K562 (cell line): Measurements from ENCODE around the gene GRID2IP. TPM values are rescaled to one million over a fixed set of nuclear protein-coding genes. Genes with fewer than 3 reads are reported as not detected.

Experiments used
- ATAC-seq: fragments of 200-7000 bp; cut with Tn5 transposase; 3 replicates; pipeline ENCODE4 v1.9.1; 2020; ENCODE audit warnings: moderate library complexity
- BruUV-seq: library from RNA; stranded (reverse); fragments of 400-500 nt; replicated peaks from 2 replicates; lab custom pipeline; 2021; lab: Mats Ljungman, UMichigan
- CTCF ChIA-PET: fragments of 300-600 bp; formaldehyde crosslinking; extraction: SDS; loops from one replicate; lab custom pipeline; 2021; ENCODE audit warnings: low intra/inter-chr PET ratio; lab: Yijun Ruan, JAX
- POLR2A ChIA-PET: fragments of 300-600, 350-650 bp; sonication (Branson Sonifier 250); formaldehyde crosslinking; extraction: SDS; loops from one replicate; lab custom pipeline; 2021; ENCODE audit warnings: antibody characterized with exemption, inconsistent platforms; lab: Yijun Ruan, JAX
- DNase-seq, 4 experiments: peaks; one replicate each; pipeline versions ENCODE4 v3.0.0 to v3.0.0-alpha.2; 2011 to 2018; ENCODE audit warnings: low spot score in 3 of 4, mixed read lengths in 3 of 4; ENCODE audit errors: extremely low read depth in 1 of 4
- FAIRE-seq: peaks from 2 replicates; lab custom pipeline; 2011; peaks lifted over from hg19 to GRCh38; lab: Jason Lieb, UNC
- H2AFZ ChIP-seq: 2 replicates; pipeline ENCODE4 v1.6.0; 2011; ENCODE audit warnings: low read depth, low read length, control low read depth, inconsistent platforms
- H3K27ac ChIP-seq: fragments of 200-600 bp; 3 replicates; pipeline ENCODE4 v1.8.0; 2011; ENCODE audit warnings: low read depth, mild to moderate bottlenecking, control low read depth, inconsistent platforms, low read length, moderate library complexity, mixed read lengths; ENCODE audit errors: extremely low read depth
- H3K27me3 ChIP-seq, 2 experiments: fragments of 300-600 bp in 1 of 2; 2 replicates in 1 of 2; 3 replicates in 1 of 2; pipeline versions ENCODE4 v1.6.0 to v1.8.0; 2011; ENCODE audit warnings: inconsistent platforms in 2 of 2, low read length in 2 of 2, mild to moderate bottlenecking in 1 of 2, mixed read lengths in 1 of 2, moderate library complexity in 1 of 2; ENCODE audit not compliant: control insufficient read depth in 2 of 2, insufficient read depth in 2 of 2
- H3K36me3 ChIP-seq: fragments of 300-600 bp; 3 replicates; pipeline ENCODE4 v1.8.0; 2011; ENCODE audit warnings: mild to moderate bottlenecking, low read length, inconsistent platforms; ENCODE audit not compliant: control insufficient read depth, insufficient read depth
- H3K4me1 ChIP-seq, 2 experiments: fragments of 200-600 bp in 1 of 2; replicated peaks in 1 of 2; 2 replicates in 1 of 2; 3 replicates in 1 of 2; pipeline versions ENCODE4 v1.5.1 to v1.8.0; 2011; ENCODE audit warnings: inconsistent platforms in 2 of 2, low read length in 2 of 2, mild to moderate bottlenecking in 1 of 2, mixed read lengths in 1 of 2, moderate library complexity in 1 of 2; ENCODE audit not compliant: control insufficient read depth in 2 of 2, insufficient read depth in 2 of 2
- H3K4me2 ChIP-seq: 2 replicates; pipeline ENCODE4 v1.6.1; 2011; ENCODE audit warnings: low read length, control low read depth, inconsistent platforms, mixed read lengths; ENCODE audit not compliant: insufficient read depth
- H3K4me3 ChIP-seq: fragments of 200-600 bp; sonication (generic), shearing (Covaris generic); 2 replicates; pipeline ENCODE4 v1.5.1; 2016; ENCODE audit warnings: control low read depth, inconsistent platforms
- H3K79me2 ChIP-seq: fragments of 200-600 bp; 3 replicates; pipeline ENCODE4 v1.8.0; 2011; ENCODE audit warnings: low read length, inconsistent platforms; ENCODE audit not compliant: control insufficient read depth, insufficient read depth
- H3K9ac ChIP-seq, 2 experiments: 2 replicates each; pipeline versions ENCODE4 v1.6.0 to v1.6.1; 2011; ENCODE audit warnings: low read depth in 2 of 2, low read length in 2 of 2, control low read depth in 1 of 2, inconsistent platforms in 1 of 2, mild to moderate bottlenecking in 1 of 2, mixed read lengths in 1 of 2; ENCODE audit not compliant: insufficient read depth in 1 of 2
- H3K9me1 ChIP-seq: one replicate; pipeline ENCODE4 v1.6.0; 2011; ENCODE audit warnings: inconsistent platforms, mild to moderate bottlenecking, low read length, moderate library complexity; ENCODE audit not compliant: control insufficient read depth, insufficient read depth
- H3K9me3 ChIP-seq: replicated peaks from 2 replicates; pipeline ENCODE4 v1.5.1; 2011; ENCODE audit warnings: low read depth, low read length, inconsistent platforms; ENCODE audit not compliant: control insufficient read depth, insufficient read depth
- H4K20me1 ChIP-seq: replicated peaks from 2 replicates; pipeline ENCODE4 v1.6.1; 2011; ENCODE audit warnings: low read length, inconsistent platforms, mixed read lengths; ENCODE audit not compliant: control insufficient read depth, insufficient read depth
- SUPT5H ChIP-seq: fragments of 450-650 bp; IDR thresholded peaks from 2 replicates; pipeline ENCODE4 v1.6.1; 2016
- WGBS: fragments of 100-300 bp; shearing (Covaris generic); methylation state at CpG from one replicate; pipeline ENCODE4 v1.1.6; 2016; ENCODE audit warnings: low coverage, mixed read lengths; ENCODE audit not compliant: insufficient coverage; ENCODE audit errors: missing lambda C conversion rate; 5-methylcytosine and 5-hydroxymethylcytosine counted together
- in situ Hi-C: fragments of 300-500 bp; cut with MboI; formaldehyde crosslinking; loops from 4 replicates; pipeline ENCODE4 v1.15.0; 2018; ENCODE audit warnings: inconsistent platforms, mixed read lengths
- intact Hi-C: fragments of 100-400 bp; cut with micrococcal nuclease; formaldehyde crosslinking; loops from 2 replicates; pipeline ENCODE4 v1.14.2; 2022
- polyA plus RNA-seq, 8 experiments: library from polyadenylated mRNA; depleted of rRNA in 4 of 8; stranded (reverse) in 5 of 8; unstranded in 3 of 8; fragments of >200 nt; fragmentation: Nextera tagmentation in 2 of 8; fragmentation: Illumina TruSeq in 1 of 8; extraction: Ambion mirVana in 2 of 8; extraction: Trizol in 1 of 8; gene quantifications; 2 replicates each; pipeline versions ENCODE4 v1.2.1 to v1.2.3, GENCODE V29; 2011 to 2014; ENCODE audit warnings: inconsistent platforms in 1 of 8, missing spikeins in 1 of 8
- total RNA-seq, 7 experiments: library from RNA; depleted of rRNA in 6 of 7; stranded (reverse); fragments of >200 nt in 6 of 7; fragmentation: Illumina TruSeq in 2 of 7; extraction: Trizol in 2 of 7; gene quantifications; 2 replicates each; pipeline versions ENCODE4 v1.2.1 to v1.2.3, GENCODE V29; 2011 to 2021; ENCODE audit warnings: low replicate concordance in 1 of 7
- TF ChIP-seq, protein P1 (sequence below), 3 experiments: IDR thresholded peaks in 2 of 3; conservative IDR thresholded peaks in 1 of 3; 2 replicates each; pipeline ENCODE4 v1.5.1; 2011 to 2012; ENCODE audit warnings: low read length in 3 of 3, mild to moderate bottlenecking in 3 of 3, control low read depth in 2 of 3, improper control_type of control experiment in 1 of 3, inconsistent platforms in 1 of 3, low read depth in 1 of 3, mixed read lengths in 1 of 3, moderate library complexity in 1 of 3; ENCODE audit not compliant: insufficient read depth in 2 of 3

Gene GRID2IP
- total and polyA plus RNA-seq, 9 of the 15 experiments (the other 6 are each of a cell fraction or from before 2014, with no cell fraction given) = not detected

DNA sequence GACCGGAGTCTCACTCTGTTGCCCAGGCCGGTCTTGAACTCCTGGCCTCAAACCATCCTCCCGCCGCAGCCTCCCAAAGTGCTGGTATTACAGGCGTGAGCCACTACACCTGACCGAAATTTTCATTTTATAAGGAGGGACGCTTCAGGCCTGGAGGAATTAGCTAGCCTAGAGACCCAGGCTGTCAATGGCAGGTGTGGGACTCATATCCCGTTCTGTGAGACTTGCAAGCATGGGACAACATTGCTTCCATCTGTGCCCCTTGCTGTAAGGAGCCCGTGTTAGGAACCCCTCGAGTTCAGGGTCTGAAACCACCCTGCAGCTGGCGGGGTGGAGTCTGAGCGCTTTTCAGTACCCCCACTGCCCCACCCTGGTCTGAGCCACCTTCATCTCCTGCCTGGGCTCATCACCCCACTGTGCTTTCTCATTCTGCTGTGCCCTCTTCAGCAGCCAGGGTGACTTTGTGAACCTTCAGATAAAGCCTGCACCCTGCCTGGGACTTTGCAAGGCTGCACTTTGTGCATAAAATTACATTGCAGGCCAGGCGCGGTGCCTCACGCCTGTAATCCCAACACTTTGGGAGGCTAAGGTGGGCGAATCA lies 102.2 kb downstream of the GRID2IP start:
- ChIA-PET POLR2A (interaction anchor here (0.7 kb wide), 1 partner anchor 48 kb away, joined by 3 read pairs; no protein-coding TSS in a partner anchor), CTCF (no interaction called here)
- H3K4me3 ChIP-seq = no peak overlapping the region
- no peaks in the 10 kb centered on the region; a peak in 1 of 5 replicates for H3K27me3 ChIP-seq
- no peak overlapping the region for H2AFZ ChIP-seq
- no peak for FAIRE-seq
- H3K9me1 ChIP-seq = no peaks in the 10 kb centered on the region
- no TSS peak for BruUV-seq
- peaks cover 19% of the 10 kb centered on the region for H3K36me3 ChIP-seq
- H3K4me2 ChIP-seq = peak overlapping the region; percentile 90; the same call in 1 of the 2 replicates
- intact Hi-C loops (no loop called here), in situ Hi-C loops (no loop called here)
- ATAC-seq = no peak
- peaks cover 14 to 26% of the 10 kb centered on the region in 2 experiments; a peak in 4 of 5 replicates for H3K4me1 ChIP-seq
- H4K20me1 ChIP-seq = no peaks in the 10 kb centered on the region
- DNase-seq = no peak
- H3K9me3 ChIP-seq = no peaks in the 10 kb centered on the region
- H3K27ac ChIP-seq = peak overlapping the region; percentile 17; the same call in 2 of the 3 replicates
- WGBS = 78% methylated on average over 15 of the region's 16 CpGs
- no peak for TF ChIP-seq SUPT5H
- TF ChIP-seq, protein P1, sequence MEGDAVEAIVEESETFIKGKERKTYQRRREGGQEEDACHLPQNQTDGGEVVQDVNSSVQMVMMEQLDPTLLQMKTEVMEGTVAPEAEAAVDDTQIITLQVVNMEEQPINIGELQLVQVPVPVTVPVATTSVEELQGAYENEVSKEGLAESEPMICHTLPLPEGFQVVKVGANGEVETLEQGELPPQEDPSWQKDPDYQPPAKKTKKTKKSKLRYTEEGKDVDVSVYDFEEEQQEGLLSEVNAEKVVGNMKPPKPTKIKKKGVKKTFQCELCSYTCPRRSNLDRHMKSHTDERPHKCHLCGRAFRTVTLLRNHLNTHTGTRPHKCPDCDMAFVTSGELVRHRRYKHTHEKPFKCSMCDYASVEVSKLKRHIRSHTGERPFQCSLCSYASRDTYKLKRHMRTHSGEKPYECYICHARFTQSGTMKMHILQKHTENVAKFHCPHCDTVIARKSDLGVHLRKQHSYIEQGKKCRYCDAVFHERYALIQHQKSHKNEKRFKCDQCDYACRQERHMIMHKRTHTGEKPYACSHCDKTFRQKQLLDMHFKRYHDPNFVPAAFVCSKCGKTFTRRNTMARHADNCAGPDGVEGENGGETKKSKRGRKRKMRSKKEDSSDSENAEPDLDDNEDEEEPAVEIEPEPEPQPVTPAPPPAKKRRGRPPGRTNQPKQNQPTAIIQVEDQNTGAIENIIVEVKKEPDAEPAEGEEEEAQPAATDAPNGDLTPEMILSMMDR (IDR thresholded peaks at IDR 0.05 in 2 of 3, conservative IDR thresholded peaks at IDR 0.05 in 1 of 3; ENCODE audit: insufficient read depth in 2 of 3, low read depth in 1 of 3, low read length in 3 of 3) = 0 out of 6 replicates have a peak, but pooled peaks of 1 of the 3 experiments have one; percentile 16
- TF ChIP-seq, all 486 proteins: peak for 1
- Histone ChIP-seq H3K79me2 (peaks cover 23% of the 10 kb centered on the region), H3K9ac (peak overlapping the region in 1 of 2 experiments; percentile 84; a peak in 2 of 4 replicates)
